Liver (tissue), 3 donors: ENCODE measurements around the gene TOX2.

ENCODE experiments used
- FOXA1 ChIP-seq: IDR thresholded peaks from 2 replicates; pipeline ENCODE4 v1.6.1; 2016; ENCODE audit warnings: antibody characterized with exemption
- GABPA ChIP-seq, 2 donors: IDR thresholded peaks in 1 of 2; conservative IDR thresholded peaks in 1 of 2; 2 replicates each; pipeline ENCODE4 v1.6.1; 2016; ENCODE audit warnings: antibody characterized with exemption in 2 of 2, mild to moderate bottlenecking in 1 of 2, moderate library complexity in 1 of 2
- JUND ChIP-seq, 2 donors: IDR thresholded peaks; 2 replicates each; pipeline ENCODE4 v1.6.1; 2016; ENCODE audit warnings: antibody characterized with exemption in 2 of 2
- NR2F2 ChIP-seq: IDR thresholded peaks from 2 replicates; pipeline ENCODE4 v1.6.1; 2016; ENCODE audit warnings: antibody characterized with exemption
- RAD21 ChIP-seq, 2 donors: IDR thresholded peaks; 2 replicates each; pipeline ENCODE4 v1.6.1; 2016; ENCODE audit warnings: antibody characterized with exemption in 2 of 2, mild to moderate bottlenecking in 2 of 2
- RXRA ChIP-seq, 2 donors: IDR thresholded peaks; 2 replicates each; pipeline ENCODE4 v1.6.1; 2017 to 2018; ENCODE audit warnings: antibody characterized with exemption in 2 of 2, mild to moderate bottlenecking in 1 of 2
- SP1 ChIP-seq: IDR thresholded peaks from 2 replicates; pipeline ENCODE4 v1.6.1; 2018; ENCODE audit warnings: antibody characterized with exemption, mild to moderate bottlenecking
- TAF1 ChIP-seq: conservative IDR thresholded peaks from 2 replicates; pipeline ENCODE4 v1.6.1; 2016; ENCODE audit warnings: antibody characterized with exemption, mild to moderate bottlenecking
- YY1 ChIP-seq: IDR thresholded peaks from 2 replicates; pipeline ENCODE4 v1.6.1; 2016; ENCODE audit warnings: antibody characterized with exemption, mild to moderate bottlenecking
- TF ChIP-seq, protein P1 (sequence below): IDR thresholded peaks from 2 replicates; pipeline ENCODE4 v1.6.1; 2016; ENCODE audit warnings: antibody characterized with exemption, mild to moderate bottlenecking
- TF ChIP-seq, protein P2 (sequence below): fragments of 150-350 bp; IDR thresholded peaks from 2 replicates; pipeline ENCODE4 v1.5.1; 2017; ENCODE audit warnings: improper control_type of control experiment, low read depth, low read length; ENCODE audit not compliant: missing input control
- TF ChIP-seq, protein P3 (sequence below): IDR thresholded peaks from 2 replicates; pipeline ENCODE4 v1.6.1; 2016; ENCODE audit warnings: antibody characterized with exemption
- TF ChIP-seq, protein P4 (sequence below): IDR thresholded peaks from 2 replicates; pipeline ENCODE4 v1.6.1; 2016; ENCODE audit warnings: antibody characterized with exemption
- donor health status: healthy.
- donor health status: healthy.

DNA sequence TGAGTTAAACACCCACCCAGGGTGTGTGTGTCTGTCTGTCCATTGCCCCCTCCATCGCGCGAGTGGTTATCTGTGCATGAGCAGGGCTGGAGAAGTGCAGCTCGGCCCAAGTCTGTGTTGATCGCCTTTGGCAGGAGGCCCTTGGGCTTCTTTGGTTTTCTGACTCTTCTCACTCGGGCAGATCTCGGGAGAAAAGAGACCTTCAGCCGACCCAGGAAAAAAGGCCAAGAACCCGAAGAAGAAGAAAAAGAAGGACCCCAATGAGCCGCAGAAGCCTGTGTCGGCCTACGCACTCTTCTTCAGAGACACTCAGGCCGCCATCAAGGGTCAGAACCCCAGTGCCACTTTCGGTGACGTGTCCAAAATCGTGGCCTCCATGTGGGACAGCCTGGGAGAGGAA is 139.5 kb downstream of the TOX2 start:
- TF ChIP-seq, protein P1, sequence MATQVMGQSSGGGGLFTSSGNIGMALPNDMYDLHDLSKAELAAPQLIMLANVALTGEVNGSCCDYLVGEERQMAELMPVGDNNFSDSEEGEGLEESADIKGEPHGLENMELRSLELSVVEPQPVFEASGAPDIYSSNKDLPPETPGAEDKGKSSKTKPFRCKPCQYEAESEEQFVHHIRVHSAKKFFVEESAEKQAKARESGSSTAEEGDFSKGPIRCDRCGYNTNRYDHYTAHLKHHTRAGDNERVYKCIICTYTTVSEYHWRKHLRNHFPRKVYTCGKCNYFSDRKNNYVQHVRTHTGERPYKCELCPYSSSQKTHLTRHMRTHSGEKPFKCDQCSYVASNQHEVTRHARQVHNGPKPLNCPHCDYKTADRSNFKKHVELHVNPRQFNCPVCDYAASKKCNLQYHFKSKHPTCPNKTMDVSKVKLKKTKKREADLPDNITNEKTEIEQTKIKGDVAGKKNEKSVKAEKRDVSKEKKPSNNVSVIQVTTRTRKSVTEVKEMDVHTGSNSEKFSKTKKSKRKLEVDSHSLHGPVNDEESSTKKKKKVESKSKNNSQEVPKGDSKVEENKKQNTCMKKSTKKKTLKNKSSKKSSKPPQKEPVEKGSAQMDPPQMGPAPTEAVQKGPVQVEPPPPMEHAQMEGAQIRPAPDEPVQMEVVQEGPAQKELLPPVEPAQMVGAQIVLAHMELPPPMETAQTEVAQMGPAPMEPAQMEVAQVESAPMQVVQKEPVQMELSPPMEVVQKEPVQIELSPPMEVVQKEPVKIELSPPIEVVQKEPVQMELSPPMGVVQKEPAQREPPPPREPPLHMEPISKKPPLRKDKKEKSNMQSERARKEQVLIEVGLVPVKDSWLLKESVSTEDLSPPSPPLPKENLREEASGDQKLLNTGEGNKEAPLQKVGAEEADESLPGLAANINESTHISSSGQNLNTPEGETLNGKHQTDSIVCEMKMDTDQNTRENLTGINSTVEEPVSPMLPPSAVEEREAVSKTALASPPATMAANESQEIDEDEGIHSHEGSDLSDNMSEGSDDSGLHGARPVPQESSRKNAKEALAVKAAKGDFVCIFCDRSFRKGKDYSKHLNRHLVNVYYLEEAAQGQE = no peak
- TF ChIP-seq, protein P2, sequence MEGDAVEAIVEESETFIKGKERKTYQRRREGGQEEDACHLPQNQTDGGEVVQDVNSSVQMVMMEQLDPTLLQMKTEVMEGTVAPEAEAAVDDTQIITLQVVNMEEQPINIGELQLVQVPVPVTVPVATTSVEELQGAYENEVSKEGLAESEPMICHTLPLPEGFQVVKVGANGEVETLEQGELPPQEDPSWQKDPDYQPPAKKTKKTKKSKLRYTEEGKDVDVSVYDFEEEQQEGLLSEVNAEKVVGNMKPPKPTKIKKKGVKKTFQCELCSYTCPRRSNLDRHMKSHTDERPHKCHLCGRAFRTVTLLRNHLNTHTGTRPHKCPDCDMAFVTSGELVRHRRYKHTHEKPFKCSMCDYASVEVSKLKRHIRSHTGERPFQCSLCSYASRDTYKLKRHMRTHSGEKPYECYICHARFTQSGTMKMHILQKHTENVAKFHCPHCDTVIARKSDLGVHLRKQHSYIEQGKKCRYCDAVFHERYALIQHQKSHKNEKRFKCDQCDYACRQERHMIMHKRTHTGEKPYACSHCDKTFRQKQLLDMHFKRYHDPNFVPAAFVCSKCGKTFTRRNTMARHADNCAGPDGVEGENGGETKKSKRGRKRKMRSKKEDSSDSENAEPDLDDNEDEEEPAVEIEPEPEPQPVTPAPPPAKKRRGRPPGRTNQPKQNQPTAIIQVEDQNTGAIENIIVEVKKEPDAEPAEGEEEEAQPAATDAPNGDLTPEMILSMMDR = no peak
- no peak for TF ChIP-seq SP1
- TF ChIP-seq RAD21 (IDR thresholded peaks at IDR 0.05) = no peak
- no peak for TF ChIP-seq GABPA (IDR thresholded peaks at IDR 0.05 in 1 of 2, conservative IDR thresholded peaks at IDR 0.05 in 1 of 2)
- no peak for TF ChIP-seq YY1
- no peak for TF ChIP-seq NR2F2
- TF ChIP-seq, protein P3, sequence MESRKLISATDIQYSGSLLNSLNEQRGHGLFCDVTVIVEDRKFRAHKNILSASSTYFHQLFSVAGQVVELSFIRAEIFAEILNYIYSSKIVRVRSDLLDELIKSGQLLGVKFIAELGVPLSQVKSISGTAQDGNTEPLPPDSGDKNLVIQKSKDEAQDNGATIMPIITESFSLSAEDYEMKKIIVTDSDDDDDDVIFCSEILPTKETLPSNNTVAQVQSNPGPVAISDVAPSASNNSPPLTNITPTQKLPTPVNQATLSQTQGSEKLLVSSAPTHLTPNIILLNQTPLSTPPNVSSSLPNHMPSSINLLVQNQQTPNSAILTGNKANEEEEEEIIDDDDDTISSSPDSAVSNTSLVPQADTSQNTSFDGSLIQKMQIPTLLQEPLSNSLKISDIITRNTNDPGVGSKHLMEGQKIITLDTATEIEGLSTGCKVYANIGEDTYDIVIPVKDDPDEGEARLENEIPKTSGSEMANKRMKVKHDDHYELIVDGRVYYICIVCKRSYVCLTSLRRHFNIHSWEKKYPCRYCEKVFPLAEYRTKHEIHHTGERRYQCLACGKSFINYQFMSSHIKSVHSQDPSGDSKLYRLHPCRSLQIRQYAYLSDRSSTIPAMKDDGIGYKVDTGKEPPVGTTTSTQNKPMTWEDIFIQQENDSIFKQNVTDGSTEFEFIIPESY = no peak
- no peak for TF ChIP-seq RXRA (IDR thresholded peaks at IDR 0.05)
- no peak for TF ChIP-seq JUND (IDR thresholded peaks at IDR 0.05)
- no peak for TF ChIP-seq TAF1
- TF ChIP-seq, protein P4, sequence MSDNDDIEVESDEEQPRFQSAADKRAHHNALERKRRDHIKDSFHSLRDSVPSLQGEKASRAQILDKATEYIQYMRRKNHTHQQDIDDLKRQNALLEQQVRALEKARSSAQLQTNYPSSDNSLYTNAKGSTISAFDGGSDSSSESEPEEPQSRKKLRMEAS = no peak
- no peak for TF ChIP-seq FOXA1
